Endothelial cell of umbilical vein (primary cell): Measurements from ENCODE around the gene MACROD2. TPM values are rescaled to one million over a fixed set of nuclear protein-coding genes. Genes with fewer than 3 reads are reported as not detected.

ENCODE experiments used
- BruUV-seq: library from RNA; stranded (reverse); fragments of 400-500 nt; replicated peaks from 2 replicates; lab custom pipeline; 2021; lab: Mats Ljungman, UMichigan
- CTCF ChIA-PET: fragments of 300-600, 350-600 bp; sonication (Branson Sonifier 250); formaldehyde crosslinking; loops from one replicate; lab custom pipeline; 2021; ENCODE audit warnings: antibody characterized with exemption, inconsistent platforms; lab: Charles Lee
- POLR2A ChIA-PET: fragments of 300-600, 350-600 bp; sonication (Branson Sonifier 250); formaldehyde crosslinking; loops from one replicate; lab custom pipeline; 2021; ENCODE audit warnings: antibody characterized with exemption, inconsistent platforms; lab: Charles Lee
- DNase-seq: peaks from one replicate; pipeline ENCODE4 v3.0.0-alpha.2; 2011; ENCODE audit warnings: low read depth, low spot score
- FAIRE-seq: peaks from 2 replicates; lab custom pipeline; 2011; peaks lifted over from hg19 to GRCh38; lab: Jason Lieb, UNC
- H2AFZ ChIP-seq: 2 replicates; pipeline ENCODE4 v1.6.0; 2012; ENCODE audit warnings: low read depth, low read length, control low read depth, inconsistent platforms
- H3K27ac ChIP-seq: 2 replicates; pipeline ENCODE4 v1.5.1; 2011; ENCODE audit warnings: low read depth, mild to moderate bottlenecking, control low read depth, low read length, moderate library complexity; ENCODE audit not compliant: insufficient read depth
- H3K27me3 ChIP-seq, 2 experiments: 2 replicates each; pipeline versions ENCODE4 v1.6.0 to v1.6.1; 2011; ENCODE audit warnings: low read length in 2 of 2, mixed read lengths in 1 of 2; ENCODE audit not compliant: control insufficient read depth in 2 of 2, insufficient read depth in 2 of 2
- H3K36me3 ChIP-seq, 2 experiments: 2 replicates in 1 of 2; 3 replicates in 1 of 2; pipeline ENCODE4 v1.5.1; 2011; ENCODE audit warnings: low read length in 2 of 2, mild to moderate bottlenecking in 1 of 2, moderate library complexity in 1 of 2; ENCODE audit not compliant: control insufficient read depth in 2 of 2, insufficient read depth in 2 of 2; ENCODE audit errors: extremely low read depth in 1 of 2
- H3K4me1 ChIP-seq: 3 replicates; pipeline ENCODE4 v1.5.1; 2011; ENCODE audit warnings: mild to moderate bottlenecking, low read length; ENCODE audit not compliant: control insufficient read depth, insufficient read depth; ENCODE audit errors: extremely low read depth
- H3K4me2 ChIP-seq: 2 replicates; pipeline ENCODE4 v1.6.1; 2011; ENCODE audit warnings: low read length, control low read depth, mixed read lengths; ENCODE audit not compliant: insufficient read depth
- H3K4me3 ChIP-seq, 3 experiments: fragments of 200-600 bp in 1 of 3; sonication (generic), shearing (Covaris generic) in 1 of 3; replicated peaks in 1 of 3; 2 replicates each; pipeline ENCODE4 v1.5.1; 2011 to 2016; ENCODE audit warnings: control low read depth in 3 of 3, low read length in 3 of 3, mild to moderate bottlenecking in 2 of 3, inconsistent platforms in 1 of 3, low read depth in 1 of 3, moderate library complexity in 1 of 3; ENCODE audit not compliant: insufficient read depth in 1 of 3
- H3K79me2 ChIP-seq: 2 replicates; pipeline ENCODE4 v1.6.0; 2012; ENCODE audit warnings: low read length, inconsistent platforms; ENCODE audit not compliant: control insufficient read depth, insufficient read depth
- H3K9ac ChIP-seq: replicated peaks from 2 replicates; pipeline ENCODE3; 2011; ENCODE audit warnings: low read length, control low read depth; ENCODE audit not compliant: insufficient read depth; ENCODE audit errors: extremely low read depth
- H3K9me1 ChIP-seq: replicated peaks from 3 replicates; pipeline ENCODE4 v1.6.0; 2011; ENCODE audit warnings: mild to moderate bottlenecking, low read length; ENCODE audit not compliant: control insufficient read depth, insufficient read depth; ENCODE audit errors: extremely low read depth
- H3K9me3 ChIP-seq: replicated peaks from 2 replicates; pipeline ENCODE4 v1.5.1; 2012; ENCODE audit warnings: low read length, inconsistent platforms; ENCODE audit not compliant: control insufficient read depth, insufficient read depth
- H4K20me1 ChIP-seq: replicated peaks from 2 replicates; pipeline ENCODE3; 2011; ENCODE audit warnings: mild to moderate bottlenecking, low read length; ENCODE audit not compliant: control insufficient read depth, insufficient read depth; ENCODE audit errors: extremely low read depth
- CTCF ChIP-seq, 2 donors: IDR thresholded peaks; 1 replicate in 1 of 2; 2 replicates in 1 of 2; pipeline ENCODE4 v1.5.1; 2011; ENCODE audit warnings: low read length in 2 of 2, mild to moderate bottlenecking in 2 of 2, moderate library complexity in 2 of 2, control low read depth in 1 of 2, inconsistent platforms in 1 of 2, low read depth in 1 of 2; ENCODE audit not compliant: insufficient read depth in 1 of 2; ENCODE audit errors: extremely low read depth in 1 of 2
- EZH2 ChIP-seq: IDR thresholded peaks from 2 replicates; pipeline ENCODE4 v1.6.1; 2012; ENCODE audit warnings: borderline replicate concordance, low read depth, mild to moderate bottlenecking, moderate library complexity, low read length, inconsistent platforms; ENCODE audit not compliant: severe bottlenecking
- FOS ChIP-seq: IDR thresholded peaks from 2 replicates; pipeline ENCODE4 v1.6.1; 2011; ENCODE audit warnings: mild to moderate bottlenecking, low read length, moderate library complexity, borderline replicate concordance; ENCODE audit not compliant: insufficient read depth
- GATA2 ChIP-seq: IDR thresholded peaks from 2 replicates; pipeline ENCODE4 v1.7.0; 2011; ENCODE audit warnings: low read depth, mild to moderate bottlenecking, moderate library complexity, mixed read lengths, low read length; ENCODE audit not compliant: insufficient read length, insufficient read depth
- JUN ChIP-seq: IDR thresholded peaks from 2 replicates; pipeline ENCODE4 v1.6.1; 2011; ENCODE audit warnings: borderline replicate concordance, low read depth; ENCODE audit not compliant: insufficient read length, insufficient read depth
- MAX ChIP-seq: IDR thresholded peaks from 2 replicates; pipeline ENCODE4 v1.6.1; 2011; ENCODE audit not compliant: insufficient read depth, insufficient read length
- MYC ChIP-seq: IDR thresholded peaks from one replicate; pipeline ENCODE4 v1.6.1; 2011; ENCODE audit warnings: mild to moderate bottlenecking, low read depth, low read length
- POLR2A ChIP-seq: IDR thresholded peaks from 2 replicates; pipeline ENCODE4 v1.6.1; 2012; ENCODE audit warnings: low read depth, mild to moderate bottlenecking, control low read depth, low read length
- POLR2AphosphoS5 ChIP-seq: IDR thresholded peaks from 2 replicates; pipeline ENCODE4 v1.6.1; 2012; ENCODE audit warnings: low read depth, mild to moderate bottlenecking, control low read depth, low read length, moderate library complexity; ENCODE audit not compliant: insufficient read depth
- dilution Hi-C: fragments of 300-500 bp; cut with MboI; formaldehyde crosslinking; loops from one replicate; pipeline ENCODE4 v1.15.0; 2019; ENCODE audit warnings: low sequenced_read_pairs; ENCODE audit not compliant: extremely low pct_ligation_motif_present
- intact Hi-C: fragments of 100-400 bp; cut with micrococcal nuclease; formaldehyde crosslinking; loops from one replicate; pipeline ENCODE4 v1.10.0; 2022
- polyA plus RNA-seq, 4 experiments: library from polyadenylated mRNA; depleted of rRNA in 3 of 4; stranded (reverse) in 3 of 4; unstranded in 1 of 4; fragments of >200 nt; gene quantifications; 2 replicates each; pipeline versions ENCODE4 v1.2.1 to v1.2.3, GENCODE V29; 2011 to 2012; ENCODE audit warnings: missing spikeins in 1 of 4
- total RNA-seq: library from RNA; stranded (reverse); gene quantifications from 2 replicates; pipeline ENCODE4 v1.2.3, GENCODE V29; 2021

MACROD2 gene
- total and polyA plus RNA-seq, 2 donors (not counting 3 experiments of a cell fraction or from before 2014, with no cell fraction given): 0.11 to 0.73 TPM

DNA sequence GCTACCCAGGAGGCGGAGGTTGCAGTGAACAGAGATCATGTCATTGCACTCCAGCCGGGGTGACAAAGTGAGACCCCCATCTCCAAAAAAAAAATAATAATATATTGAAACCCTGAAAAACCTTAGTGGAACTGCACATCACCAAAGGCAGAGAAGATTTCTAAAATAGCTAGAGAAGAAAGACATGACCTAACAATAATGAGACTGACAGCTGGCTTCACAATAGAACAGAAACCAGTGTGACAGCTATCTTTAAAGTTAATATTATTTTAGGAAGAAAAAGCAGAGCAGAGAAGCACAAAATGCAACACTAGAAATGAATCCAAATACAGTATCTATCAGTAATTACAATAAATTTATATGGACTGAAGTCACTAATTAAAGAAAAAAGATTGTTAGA lies 409.2 kb downstream of the MACROD2 start:
- Histone ChIP-seq H3K27ac (no peak overlapping the region), H3K4me2 (no peak overlapping the region), H3K79me2 (no peaks in the 10 kb centered on the region), H3K27me3 (no peaks in the 10 kb centered on the region), H3K36me3 (no peaks in the 10 kb centered on the region), H3K9ac (no peak overlapping the region), H3K9me1 (no peaks in the 10 kb centered on the region), H3K4me3 (no peak overlapping the region), H3K9me3 (no peaks in the 10 kb centered on the region), H4K20me1 (no peaks in the 10 kb centered on the region), H3K4me1 (no peaks in the 10 kb centered on the region), H2AFZ (no peak overlapping the region)
- no peak for FAIRE-seq
- no peak for DNase-seq
- POLR2A ChIA-PET: no interaction called here
- intact Hi-C loops: no loop called here
- no peak for TF ChIP-seq CTCF (IDR thresholded peaks at IDR 0.05; ENCODE audit: extremely low read depth in 1 of 2, insufficient read depth in 1 of 2, low read depth in 1 of 2, low read length in 2 of 2)
- TF ChIP-seq FOS: no peak
- TF ChIP-seq MAX: no peak
- TF ChIP-seq EZH2: no peak
- TF ChIP-seq POLR2A: no peak
- TF ChIP-seq JUN: no peak
- no peak for TF ChIP-seq GATA2
- TF ChIP-seq MYC: no peak
- TF ChIP-seq POLR2AphosphoS5: no peak
- dilution Hi-C loops: no loop called here
- no TSS peak for BruUV-seq
- CTCF ChIA-PET: interaction anchor here (1.0 to 1.7 kb wide), 3 partner anchors 11 to 67 kb away, joined by 3 to 5 read pairs (median 3); partner anchors contain the start of gene FLRT3
